NB4 (cell line): Measurements from ENCODE around the gene GDF3.
"Not testable (repeated sequence)": the region's sequence is repeated elsewhere in the genome, so short reads cannot be mapped to it uniquely, and the experiment has no call there.

Source experiments
- DNase-seq: peaks from one replicate; pipeline ENCODE4 v3.0.0; 2010; ENCODE audit warnings: low read depth
- H3K4me3 ChIP-seq: one replicate; pipeline ENCODE4 v1.5.1; 2011; ENCODE audit warnings: mild to moderate bottlenecking, low read depth, low read length, moderate library complexity
- CTCF ChIP-seq: IDR thresholded peaks from one replicate; pipeline ENCODE4 v1.5.1; 2012; ENCODE audit warnings: low read depth, low read length
- MAX ChIP-seq: IDR thresholded peaks from 2 replicates; pipeline ENCODE4 v1.6.1; 2011; ENCODE audit warnings: low read depth, low read length
- MYC ChIP-seq: IDR thresholded peaks from 2 replicates; pipeline ENCODE4 v1.6.1; 2011; ENCODE audit warnings: low read depth, low read length
- POLR2A ChIP-seq: IDR thresholded peaks from 2 replicates; pipeline ENCODE4 v1.6.1; 2011; ENCODE audit warnings: mild to moderate bottlenecking; ENCODE audit not compliant: insufficient read length; ENCODE audit errors: extremely low read depth

GDF3 gene

GRCh38 chr12:7695566-7696197 lies at the start of gene GDF3:
TSS of gene GDF3 (minus strand) at chr12:7695775. CDS start at chr12:7695728, 47 bp downstream.
- no peak within 1 kb of the TSS for H3K4me3 ChIP-seq
- no peak for DNase-seq
- TF ChIP-seq MYC (no peak), MAX (no peak), POLR2A (no peak), CTCF (no peak)

- no peak for DNase-seq
- no peak overlapping the region for H3K4me3 ChIP-seq
- TF ChIP-seq MAX (no peak), CTCF (no peak), POLR2A (no peak), MYC (no peak)
Measured at GRCh38 chr12:7732993-7733392, 37.4 kb upstream of the GDF3 start.

GRCh38 chr12:7731486-7731885 lies 35.9 kb upstream of the GDF3 start:
- H3K4me3 ChIP-seq: no peak overlapping the region
- DNase-seq: no peak
- no peak for TF ChIP-seq MAX
- TF ChIP-seq MYC: no peak
- no peak for TF ChIP-seq CTCF
- no peak for TF ChIP-seq POLR2A

DNA sequence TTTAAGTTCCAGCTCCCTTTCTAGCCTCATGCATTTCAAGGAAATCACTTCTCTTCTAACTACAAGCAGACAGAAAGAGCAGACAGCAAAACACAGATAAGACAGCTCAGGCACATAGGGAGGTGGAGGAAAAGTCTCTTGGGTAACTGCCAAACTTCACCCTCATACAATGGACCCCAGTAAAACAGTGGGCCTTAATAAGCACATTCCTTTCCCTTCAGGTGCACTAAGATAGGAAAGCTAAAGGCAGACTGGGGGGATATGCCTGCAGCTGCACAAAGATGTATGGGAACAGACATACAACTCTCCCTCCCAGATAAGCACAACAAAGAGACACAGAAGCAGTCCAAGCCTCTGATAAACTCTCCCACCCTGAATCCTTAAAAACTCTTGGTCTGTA lies 35.4 kb upstream of the GDF3 start:
- DNase-seq, H3K4me3 ChIP-seq: not testable (repeated sequence)

GRCh38 chr12:7729746-7730145 lies 34.2 kb upstream of the GDF3 start:
- H3K4me3 ChIP-seq: no peak overlapping the region
- TF ChIP-seq MYC (no peak), POLR2A (no peak), MAX (no peak), CTCF (no peak)
- no peak for DNase-seq

GRCh38 chr12:7723926-7724325 lies 28.4 kb upstream of the GDF3 start:
- no peak overlapping the region for H3K4me3 ChIP-seq
- DNase-seq: no peak
- TF ChIP-seq MAX (no peak), MYC (no peak), POLR2A (no peak), CTCF (no peak)
